Gastrocnemius medialis (tissue), 4 donors: ENCODE results near the gene MXI1. TPM values are rescaled to one million over a fixed set of nuclear protein-coding genes. Genes with fewer than 3 reads are reported as not detected.

Experiments
- ATAC-seq, 2 donors: fragments of 150-250 bp; one replicate each; pipeline ENCODE4 v1.9.1; 2016
- DNase-seq, 2 donors: peaks; one replicate each; pipeline ENCODE4 v3.0.0-alpha.2; 2019
- H3K27ac ChIP-seq, 4 donors: fragments of 200-600 bp; sonication (generic); 1 replicate in 1 of 4; 2 replicates in 3 of 4; pipeline ENCODE4 v1.5.1; 2016 to 2018; ENCODE audit warnings: mild to moderate bottlenecking in 2 of 4, moderate library complexity in 1 of 4
- H3K27me3 ChIP-seq, 3 donors: fragments of 200-600 bp; sonication (generic) in 2 of 3; 1 replicate in 1 of 3; 2 replicates in 2 of 3; pipeline versions ENCODE4 v1.5.1 to v1.6.0; 2016 to 2019; ENCODE audit warnings: mild to moderate bottlenecking in 1 of 3, moderate library complexity in 1 of 3
- H3K36me3 ChIP-seq, 2 donors: fragments of 200-600 bp; sonication (generic) in 1 of 2; one replicate each; pipeline ENCODE4 v1.5.1; 2017 to 2018
- H3K4me1 ChIP-seq, 2 donors: fragments of 200-600 bp; sonication (generic) in 1 of 2; one replicate each; pipeline ENCODE4 v1.5.1; 2016 to 2017; ENCODE audit warnings: mild to moderate bottlenecking in 2 of 2
- H3K4me3 ChIP-seq, 4 donors: fragments of 200-600 bp; sonication (generic) in 3 of 4; 1 replicate in 1 of 4; 2 replicates in 3 of 4; pipeline ENCODE4 v1.5.1; 2016 to 2019; ENCODE audit warnings: mild to moderate bottlenecking in 2 of 4
- H3K9me3 ChIP-seq, 3 donors: fragments of 200-600 bp; sonication (generic) in 2 of 3; 1 replicate in 1 of 3; 2 replicates in 2 of 3; pipeline ENCODE4 v1.5.1; 2016 to 2019
- POLR2A ChIP-seq, 2 donors: fragments of 450-650 bp; IDR thresholded peaks; one replicate each; pipeline ENCODE4 v1.6.1; 2017; ENCODE audit warnings: antibody characterized with exemption in 2 of 2, mild to moderate bottlenecking in 2 of 2, moderate library complexity in 2 of 2
- in situ Hi-C, 4 donors: fragments of 200-750 bp; cut with MboI; loops; one replicate each; pipeline versions ENCODE4 v1.15.0 to v1.8.0; 2017; ENCODE audit warnings: low sequenced_read_pairs in 4 of 4
- intact Hi-C: fragments of 100-400 bp; cut with DNase I; formaldehyde crosslinking; loops from one replicate; pipeline ENCODE4 v1.15.1; 2023; ENCODE audit warnings: low total_unique reads
- total RNA-seq, 4 donors: library from RNA; depleted of rRNA; stranded (reverse); fragments of >200 nt; gene quantifications; one replicate each; pipeline versions ENCODE4 v1.1.0 to v1.2.3, GENCODE V29; 2016
- TF ChIP-seq, protein P1 (sequence below), 5 experiments: fragments of 450-650 bp in 3 of 5; fragments of 200-600 bp in 2 of 5; sonication (generic) in 2 of 5; IDR thresholded peaks in 4 of 5; conservative IDR thresholded peaks in 1 of 5; 1 replicate in 4 of 5; 2 replicates in 1 of 5; pipeline ENCODE4 v1.5.1; 2016 to 2019; ENCODE audit warnings: antibody characterized with exemption in 5 of 5, mild to moderate bottlenecking in 3 of 5, moderate library complexity in 3 of 5

The MXI1 gene
- total RNA-seq, 4 donors from 2014 or later = 35.9 to 67.8 (median 53.9) TPM

DNA sequence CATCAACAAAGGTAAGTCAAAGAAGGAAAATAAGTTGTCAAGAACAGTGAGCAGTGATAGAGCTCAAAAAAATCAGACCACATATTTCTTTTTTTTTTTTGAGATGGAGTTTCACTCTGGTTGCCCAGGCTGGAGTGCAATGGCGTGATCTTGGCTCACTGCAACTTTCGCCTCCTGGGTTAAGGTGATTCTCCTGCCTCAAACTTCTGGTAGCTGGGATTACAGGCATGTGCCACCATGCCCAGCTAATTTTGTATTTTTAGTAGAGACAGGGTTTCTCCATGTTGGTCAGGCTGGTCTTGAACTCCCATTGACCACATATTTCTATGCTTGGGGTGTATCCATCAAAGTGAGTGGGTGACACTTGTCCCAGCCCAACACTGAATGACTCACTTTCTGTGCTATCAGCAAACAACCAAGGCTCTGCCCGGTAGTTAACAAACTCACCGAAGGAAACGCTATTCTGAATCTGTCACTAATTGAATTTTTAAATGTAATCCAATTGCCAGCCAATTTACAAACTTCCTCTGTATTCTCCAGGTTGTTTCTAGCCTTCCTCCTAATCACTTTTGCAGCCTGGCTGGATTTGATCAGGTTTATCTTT lies 116.9 kb downstream of the MXI1 start:
- no peaks in the 10 kb centered on the region for H3K9me3 ChIP-seq
- DNase-seq (no peak), ATAC-seq (no peak)
- no peaks in the 10 kb centered on the region for H3K36me3 ChIP-seq
- intact Hi-C loops = no loop called here
- no peak overlapping the region for H3K4me3 ChIP-seq
- H3K4me1 ChIP-seq = no peaks in the 10 kb centered on the region
- TF ChIP-seq, protein P1, sequence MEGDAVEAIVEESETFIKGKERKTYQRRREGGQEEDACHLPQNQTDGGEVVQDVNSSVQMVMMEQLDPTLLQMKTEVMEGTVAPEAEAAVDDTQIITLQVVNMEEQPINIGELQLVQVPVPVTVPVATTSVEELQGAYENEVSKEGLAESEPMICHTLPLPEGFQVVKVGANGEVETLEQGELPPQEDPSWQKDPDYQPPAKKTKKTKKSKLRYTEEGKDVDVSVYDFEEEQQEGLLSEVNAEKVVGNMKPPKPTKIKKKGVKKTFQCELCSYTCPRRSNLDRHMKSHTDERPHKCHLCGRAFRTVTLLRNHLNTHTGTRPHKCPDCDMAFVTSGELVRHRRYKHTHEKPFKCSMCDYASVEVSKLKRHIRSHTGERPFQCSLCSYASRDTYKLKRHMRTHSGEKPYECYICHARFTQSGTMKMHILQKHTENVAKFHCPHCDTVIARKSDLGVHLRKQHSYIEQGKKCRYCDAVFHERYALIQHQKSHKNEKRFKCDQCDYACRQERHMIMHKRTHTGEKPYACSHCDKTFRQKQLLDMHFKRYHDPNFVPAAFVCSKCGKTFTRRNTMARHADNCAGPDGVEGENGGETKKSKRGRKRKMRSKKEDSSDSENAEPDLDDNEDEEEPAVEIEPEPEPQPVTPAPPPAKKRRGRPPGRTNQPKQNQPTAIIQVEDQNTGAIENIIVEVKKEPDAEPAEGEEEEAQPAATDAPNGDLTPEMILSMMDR (IDR thresholded peaks at IDR 0.05 in 4 of 5, conservative IDR thresholded peaks at IDR 0.05 in 1 of 5) = no peak
- TF ChIP-seq POLR2A (IDR thresholded peaks at IDR 0.05) = no peak
- H3K27ac ChIP-seq = no peak overlapping the region
- in situ Hi-C loops = loop anchor here in 2 of 4 donors (25.0 kb wide), 2 partner anchors 563 to 588 kb away; partner anchors contain the start of genes BBIP1 (in 1 of the 2) and SHOC2 (in 1 of the 2)
- no peaks in the 10 kb centered on the region for H3K27me3 ChIP-seq

- H3K4me1 ChIP-seq = no peaks in the 10 kb centered on the region
- intact Hi-C loops (no loop called here), in situ Hi-C loops (loop anchor here in 2 of 4 donors (25.0 kb wide), 2 partner anchors 562 to 587 kb away; partner anchors contain the start of genes BBIP1 (in 1 of the 2) and SHOC2 (in 1 of the 2))
- DNase-seq (no peak), ATAC-seq (no peak)
- H3K4me3 ChIP-seq = no peak overlapping the region
- no peaks in the 10 kb centered on the region for H3K9me3 ChIP-seq
- H3K27ac ChIP-seq = no peak overlapping the region
- TF ChIP-seq, protein P1 (IDR thresholded peaks at IDR 0.05 in 4 of 5, conservative IDR thresholded peaks at IDR 0.05 in 1 of 5) = no peak
- H3K36me3 ChIP-seq = no peaks in the 10 kb centered on the region
- H3K27me3 ChIP-seq = no peaks in the 10 kb centered on the region
These were observed 117.4 kb downstream of the MXI1 start for GRCh38 chr10:110324805-110325280.

- TF ChIP-seq, protein P1 (IDR thresholded peaks at IDR 0.05 in 4 of 5, conservative IDR thresholded peaks at IDR 0.05 in 1 of 5) = no peak
- TF ChIP-seq POLR2A (IDR thresholded peaks at IDR 0.05) = no peak
- ATAC-seq (no peak), DNase-seq (no peak)
- intact Hi-C loops = no loop called here
- Histone ChIP-seq H3K4me1 (no peaks in the 10 kb centered on the region), H3K27ac (no peak overlapping the region), H3K27me3 (no peaks in the 10 kb centered on the region), H3K36me3 (no peaks in the 10 kb centered on the region), H3K9me3 (no peaks in the 10 kb centered on the region), H3K4me3 (no peak overlapping the region)
- in situ Hi-C loops = no loop called here
These were observed 119.1 kb downstream of the MXI1 start for GRCh38 chr10:110326351-110327032.

GRCh38 chr10:110327262-110327914 lies 120.0 kb downstream of the MXI1 start:
- Histone ChIP-seq H3K27me3 (no peaks in the 10 kb centered on the region), H3K4me3 (no peak overlapping the region), H3K27ac (no peak overlapping the region), H3K4me1 (no peaks in the 10 kb centered on the region), H3K9me3 (no peaks in the 10 kb centered on the region), H3K36me3 (no peaks in the 10 kb centered on the region)
- no peak for ATAC-seq
- intact Hi-C loops = no loop called here
- TF ChIP-seq, protein P1 (IDR thresholded peaks at IDR 0.05 in 4 of 5, conservative IDR thresholded peaks at IDR 0.05 in 1 of 5) = no peak
- TF ChIP-seq POLR2A (IDR thresholded peaks at IDR 0.05) = no peak
- in situ Hi-C loops = no loop called here
- no peak for DNase-seq
